Liver (tissue), 9 donors: ENCODE measurements around the gene HCCS. TPM values are rescaled to one million over a fixed set of nuclear protein-coding genes. Genes with fewer than 3 reads are reported as not detected.

Source experiments
- DNase-seq: peaks from one replicate; pipeline ENCODE4 v3.0.0-alpha.2; 2017; ENCODE audit warnings: low spot score
- H3K27ac ChIP-seq, 2 donors: one replicate each; pipeline ENCODE4 v1.7.0; 2013; ENCODE audit warnings: inconsistent platforms in 2 of 2, low read length in 2 of 2, control low read depth in 1 of 2, low read depth in 1 of 2, mild to moderate bottlenecking in 1 of 2
- H3K27me3 ChIP-seq, 4 donors: one replicate each; pipeline versions ENCODE4 v1.6.1 to v1.7.0; 2013; ENCODE audit warnings: low read length in 3 of 4, inconsistent platforms in 1 of 4, mild to moderate bottlenecking in 1 of 4, moderate library complexity in 1 of 4; ENCODE audit not compliant: control insufficient read depth in 4 of 4, insufficient read depth in 4 of 4
- H3K36me3 ChIP-seq, 4 donors: one replicate each; pipeline versions ENCODE4 v1.6.1 to v1.7.0; 2013; ENCODE audit warnings: low read length in 3 of 4, mild to moderate bottlenecking in 3 of 4, low read depth in 1 of 4, moderate library complexity in 1 of 4; ENCODE audit not compliant: control insufficient read depth in 4 of 4, insufficient read depth in 3 of 4
- H3K4me1 ChIP-seq, 4 donors: one replicate each; pipeline versions ENCODE4 v1.6.1 to v1.7.0; 2013; ENCODE audit warnings: low read length in 3 of 4, mild to moderate bottlenecking in 3 of 4, moderate library complexity in 1 of 4; ENCODE audit not compliant: control insufficient read depth in 4 of 4, insufficient read depth in 4 of 4
- H3K4me3 ChIP-seq, 3 donors: one replicate each; pipeline versions ENCODE4 v1.6.1 to v1.7.0; 2013; ENCODE audit warnings: low read length in 3 of 3, control low read depth in 1 of 3, low read depth in 1 of 3, mild to moderate bottlenecking in 1 of 3
- H3K9ac ChIP-seq, 2 donors: one replicate each; pipeline ENCODE4 v1.7.0; 2013; ENCODE audit warnings: low read length in 2 of 2, mild to moderate bottlenecking in 2 of 2, moderate library complexity in 2 of 2, control low read depth in 1 of 2, low read depth in 1 of 2
- H3K9me3 ChIP-seq, 4 donors: one replicate each; pipeline versions ENCODE4 v1.6.1 to v1.7.0; 2013; ENCODE audit warnings: low read length in 3 of 4; ENCODE audit not compliant: control insufficient read depth in 4 of 4
- EGR1 ChIP-seq, 2 donors: IDR thresholded peaks; 2 replicates each; pipeline ENCODE4 v1.6.1; 2016 to 2018; ENCODE audit warnings: antibody characterized with exemption in 2 of 2, low read depth in 2 of 2
- FOXA1 ChIP-seq: IDR thresholded peaks from 2 replicates; pipeline ENCODE4 v1.6.1; 2016; ENCODE audit warnings: antibody characterized with exemption
- FOXA2 ChIP-seq: IDR thresholded peaks from 2 replicates; pipeline ENCODE4 v1.6.1; 2016; ENCODE audit warnings: antibody characterized with exemption
- GABPA ChIP-seq, 2 donors: IDR thresholded peaks in 1 of 2; conservative IDR thresholded peaks in 1 of 2; 2 replicates each; pipeline ENCODE4 v1.6.1; 2016; ENCODE audit warnings: antibody characterized with exemption in 2 of 2, mild to moderate bottlenecking in 1 of 2, moderate library complexity in 1 of 2
- HNF4A ChIP-seq, 2 donors: conservative IDR thresholded peaks; 2 replicates each; pipeline ENCODE4 v1.6.1; 2016; ENCODE audit warnings: antibody characterized with exemption in 2 of 2, mild to moderate bottlenecking in 2 of 2
- HNF4G ChIP-seq: IDR thresholded peaks from 2 replicates; pipeline ENCODE4 v1.6.1; 2016; ENCODE audit warnings: antibody characterized with exemption
- JUND ChIP-seq, 2 donors: IDR thresholded peaks; 2 replicates each; pipeline ENCODE4 v1.6.1; 2016; ENCODE audit warnings: antibody characterized with exemption in 2 of 2
- NR2F2 ChIP-seq: IDR thresholded peaks from 2 replicates; pipeline ENCODE4 v1.6.1; 2016; ENCODE audit warnings: antibody characterized with exemption
- RAD21 ChIP-seq, 2 donors: IDR thresholded peaks; 2 replicates each; pipeline ENCODE4 v1.6.1; 2016; ENCODE audit warnings: antibody characterized with exemption in 2 of 2, mild to moderate bottlenecking in 2 of 2
- RXRA ChIP-seq, 2 donors: IDR thresholded peaks; 2 replicates each; pipeline ENCODE4 v1.6.1; 2017 to 2018; ENCODE audit warnings: antibody characterized with exemption in 2 of 2, mild to moderate bottlenecking in 1 of 2
- SP1 ChIP-seq: IDR thresholded peaks from 2 replicates; pipeline ENCODE4 v1.6.1; 2018; ENCODE audit warnings: antibody characterized with exemption, mild to moderate bottlenecking
- TAF1 ChIP-seq: conservative IDR thresholded peaks from 2 replicates; pipeline ENCODE4 v1.6.1; 2016; ENCODE audit warnings: antibody characterized with exemption, mild to moderate bottlenecking
- YY1 ChIP-seq: IDR thresholded peaks from 2 replicates; pipeline ENCODE4 v1.6.1; 2016; ENCODE audit warnings: antibody characterized with exemption, mild to moderate bottlenecking
- WGBS: extraction: QIAGEN DNeasy Blood & Tissue Kit; methylation state at CpG from one replicate; pipeline ENCODE4 v1.1.7; 2013; 5-methylcytosine and 5-hydroxymethylcytosine counted together
- polyA plus RNA-seq, 2 donors: library from polyadenylated mRNA; stranded (reverse) in 1 of 2; unstranded in 1 of 2; fragments of 200-250 nt in 1 of 2; fragments of >200 nt in 1 of 2; fragmentation: Nextera tagmentation in 1 of 2; extraction: Ambion mirVana in 1 of 2; gene quantifications; one replicate each; pipeline versions ENCODE4 v1.2.1 to v1.2.3, GENCODE V29; 2013 to 2015
- total RNA-seq, 2 donors: library from RNA; depleted of rRNA; stranded (reverse); fragments of >200 nt; gene quantifications; one replicate each; pipeline ENCODE4 v1.2.3, GENCODE V29; 2014
- TF ChIP-seq, protein P1 (sequence below): IDR thresholded peaks from 2 replicates; pipeline ENCODE4 v1.6.1; 2016; ENCODE audit warnings: antibody characterized with exemption, mild to moderate bottlenecking
- TF ChIP-seq, protein P2 (sequence below): IDR thresholded peaks from 2 replicates; pipeline ENCODE4 v1.6.1; 2016; ENCODE audit warnings: antibody characterized with exemption
- TF ChIP-seq, protein P3 (sequence below): fragments of 150-350 bp; IDR thresholded peaks from 2 replicates; pipeline ENCODE4 v1.5.1; 2017; ENCODE audit warnings: improper control_type of control experiment, low read depth, low read length; ENCODE audit not compliant: missing input control
- TF ChIP-seq, protein P4 (sequence below): IDR thresholded peaks from 2 replicates; pipeline ENCODE4 v1.6.1; 2016; ENCODE audit warnings: antibody characterized with exemption
- TF ChIP-seq, protein P5 (sequence below): IDR thresholded peaks from 2 replicates; pipeline ENCODE4 v1.6.1; 2016; ENCODE audit warnings: antibody characterized with exemption
- donor health status: healthy.
- donor health status: healthy.
- donor health status: healthy.
- donor health status: healthy.
- donor health status: healthy.

HCCS gene
- total and polyA plus RNA-seq, 4 donors: 11.2 to 16.0 (median 14.3) TPM

DNA sequence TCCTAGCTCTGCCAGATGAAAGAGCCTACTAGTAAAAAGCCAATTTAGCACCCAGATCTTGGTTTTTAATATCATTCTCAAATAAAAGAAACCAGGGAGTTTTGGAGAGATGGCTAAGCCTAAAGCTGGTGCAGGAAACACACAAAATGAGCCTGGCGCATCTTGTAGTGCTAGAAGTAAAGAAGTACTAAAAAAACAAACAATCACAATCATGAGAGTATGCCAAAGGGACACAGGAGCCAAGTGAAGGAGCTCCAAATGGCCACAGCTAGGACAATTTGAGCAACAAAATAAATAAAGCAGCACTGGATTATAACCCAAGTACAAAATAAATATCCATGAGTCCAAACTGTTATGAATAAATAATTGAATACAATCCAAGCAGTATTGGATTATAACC lies 37.8 kb upstream of the HCCS start:
- Histone ChIP-seq H3K36me3 (no peaks in the 10 kb centered on the region), H3K27me3 (peaks cover 0 to 2% (median 0%) of the 10 kb centered on the region in 4 donors), H3K4me3 (no peak overlapping the region), H3K27ac (no peak overlapping the region), H3K9me3 (no peaks in the 10 kb centered on the region), H3K9ac (no peak overlapping the region), H3K4me1 (no peaks in the 10 kb centered on the region)
- no peak for TF ChIP-seq RXRA (IDR thresholded peaks at IDR 0.05)
- TF ChIP-seq, protein P1, sequence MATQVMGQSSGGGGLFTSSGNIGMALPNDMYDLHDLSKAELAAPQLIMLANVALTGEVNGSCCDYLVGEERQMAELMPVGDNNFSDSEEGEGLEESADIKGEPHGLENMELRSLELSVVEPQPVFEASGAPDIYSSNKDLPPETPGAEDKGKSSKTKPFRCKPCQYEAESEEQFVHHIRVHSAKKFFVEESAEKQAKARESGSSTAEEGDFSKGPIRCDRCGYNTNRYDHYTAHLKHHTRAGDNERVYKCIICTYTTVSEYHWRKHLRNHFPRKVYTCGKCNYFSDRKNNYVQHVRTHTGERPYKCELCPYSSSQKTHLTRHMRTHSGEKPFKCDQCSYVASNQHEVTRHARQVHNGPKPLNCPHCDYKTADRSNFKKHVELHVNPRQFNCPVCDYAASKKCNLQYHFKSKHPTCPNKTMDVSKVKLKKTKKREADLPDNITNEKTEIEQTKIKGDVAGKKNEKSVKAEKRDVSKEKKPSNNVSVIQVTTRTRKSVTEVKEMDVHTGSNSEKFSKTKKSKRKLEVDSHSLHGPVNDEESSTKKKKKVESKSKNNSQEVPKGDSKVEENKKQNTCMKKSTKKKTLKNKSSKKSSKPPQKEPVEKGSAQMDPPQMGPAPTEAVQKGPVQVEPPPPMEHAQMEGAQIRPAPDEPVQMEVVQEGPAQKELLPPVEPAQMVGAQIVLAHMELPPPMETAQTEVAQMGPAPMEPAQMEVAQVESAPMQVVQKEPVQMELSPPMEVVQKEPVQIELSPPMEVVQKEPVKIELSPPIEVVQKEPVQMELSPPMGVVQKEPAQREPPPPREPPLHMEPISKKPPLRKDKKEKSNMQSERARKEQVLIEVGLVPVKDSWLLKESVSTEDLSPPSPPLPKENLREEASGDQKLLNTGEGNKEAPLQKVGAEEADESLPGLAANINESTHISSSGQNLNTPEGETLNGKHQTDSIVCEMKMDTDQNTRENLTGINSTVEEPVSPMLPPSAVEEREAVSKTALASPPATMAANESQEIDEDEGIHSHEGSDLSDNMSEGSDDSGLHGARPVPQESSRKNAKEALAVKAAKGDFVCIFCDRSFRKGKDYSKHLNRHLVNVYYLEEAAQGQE: no peak
- TF ChIP-seq FOXA1: no peak
- TF ChIP-seq, protein P2, sequence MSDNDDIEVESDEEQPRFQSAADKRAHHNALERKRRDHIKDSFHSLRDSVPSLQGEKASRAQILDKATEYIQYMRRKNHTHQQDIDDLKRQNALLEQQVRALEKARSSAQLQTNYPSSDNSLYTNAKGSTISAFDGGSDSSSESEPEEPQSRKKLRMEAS: no peak
- no peak for TF ChIP-seq GABPA (IDR thresholded peaks at IDR 0.05 in 1 of 2, conservative IDR thresholded peaks at IDR 0.05 in 1 of 2)
- TF ChIP-seq SP1: no peak
- no peak for TF ChIP-seq JUND (IDR thresholded peaks at IDR 0.05)
- TF ChIP-seq RAD21 (IDR thresholded peaks at IDR 0.05): no peak
- TF ChIP-seq, protein P3, sequence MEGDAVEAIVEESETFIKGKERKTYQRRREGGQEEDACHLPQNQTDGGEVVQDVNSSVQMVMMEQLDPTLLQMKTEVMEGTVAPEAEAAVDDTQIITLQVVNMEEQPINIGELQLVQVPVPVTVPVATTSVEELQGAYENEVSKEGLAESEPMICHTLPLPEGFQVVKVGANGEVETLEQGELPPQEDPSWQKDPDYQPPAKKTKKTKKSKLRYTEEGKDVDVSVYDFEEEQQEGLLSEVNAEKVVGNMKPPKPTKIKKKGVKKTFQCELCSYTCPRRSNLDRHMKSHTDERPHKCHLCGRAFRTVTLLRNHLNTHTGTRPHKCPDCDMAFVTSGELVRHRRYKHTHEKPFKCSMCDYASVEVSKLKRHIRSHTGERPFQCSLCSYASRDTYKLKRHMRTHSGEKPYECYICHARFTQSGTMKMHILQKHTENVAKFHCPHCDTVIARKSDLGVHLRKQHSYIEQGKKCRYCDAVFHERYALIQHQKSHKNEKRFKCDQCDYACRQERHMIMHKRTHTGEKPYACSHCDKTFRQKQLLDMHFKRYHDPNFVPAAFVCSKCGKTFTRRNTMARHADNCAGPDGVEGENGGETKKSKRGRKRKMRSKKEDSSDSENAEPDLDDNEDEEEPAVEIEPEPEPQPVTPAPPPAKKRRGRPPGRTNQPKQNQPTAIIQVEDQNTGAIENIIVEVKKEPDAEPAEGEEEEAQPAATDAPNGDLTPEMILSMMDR: no peak
- no peak for TF ChIP-seq YY1
- no peak for TF ChIP-seq FOXA2
- no peak for TF ChIP-seq TAF1
- TF ChIP-seq, protein P4, sequence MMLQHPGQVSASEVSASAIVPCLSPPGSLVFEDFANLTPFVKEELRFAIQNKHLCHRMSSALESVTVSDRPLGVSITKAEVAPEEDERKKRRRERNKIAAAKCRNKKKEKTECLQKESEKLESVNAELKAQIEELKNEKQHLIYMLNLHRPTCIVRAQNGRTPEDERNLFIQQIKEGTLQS: no peak
- no peak for TF ChIP-seq HNF4A (conservative IDR thresholded peaks at IDR 0.05)
- TF ChIP-seq NR2F2: no peak
- TF ChIP-seq HNF4G: no peak
- TF ChIP-seq, protein P5, sequence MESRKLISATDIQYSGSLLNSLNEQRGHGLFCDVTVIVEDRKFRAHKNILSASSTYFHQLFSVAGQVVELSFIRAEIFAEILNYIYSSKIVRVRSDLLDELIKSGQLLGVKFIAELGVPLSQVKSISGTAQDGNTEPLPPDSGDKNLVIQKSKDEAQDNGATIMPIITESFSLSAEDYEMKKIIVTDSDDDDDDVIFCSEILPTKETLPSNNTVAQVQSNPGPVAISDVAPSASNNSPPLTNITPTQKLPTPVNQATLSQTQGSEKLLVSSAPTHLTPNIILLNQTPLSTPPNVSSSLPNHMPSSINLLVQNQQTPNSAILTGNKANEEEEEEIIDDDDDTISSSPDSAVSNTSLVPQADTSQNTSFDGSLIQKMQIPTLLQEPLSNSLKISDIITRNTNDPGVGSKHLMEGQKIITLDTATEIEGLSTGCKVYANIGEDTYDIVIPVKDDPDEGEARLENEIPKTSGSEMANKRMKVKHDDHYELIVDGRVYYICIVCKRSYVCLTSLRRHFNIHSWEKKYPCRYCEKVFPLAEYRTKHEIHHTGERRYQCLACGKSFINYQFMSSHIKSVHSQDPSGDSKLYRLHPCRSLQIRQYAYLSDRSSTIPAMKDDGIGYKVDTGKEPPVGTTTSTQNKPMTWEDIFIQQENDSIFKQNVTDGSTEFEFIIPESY: no peak
- TF ChIP-seq EGR1 (IDR thresholded peaks at IDR 0.05; ENCODE audit: low read depth in 2 of 2): no peak
- WGBS: 38% methylated on average over 1 of the region's 1 CpG
- DNase-seq: no peak
